Smooth muscle cell (in vitro differentiated cells): Measurements from ENCODE around the gene NUAK1. TPM values are rescaled to one million over a fixed set of nuclear protein-coding genes. Genes with fewer than 3 reads are reported as not detected.

Source experiments
- DNase-seq: peaks from one replicate; lab custom pipeline; 2025; ENCODE audit not compliant: unreplicated experiment; lab: John Stamatoyannopoulos, UW
- H2AFZ ChIP-seq: fragments of 200-600 bp; sonication (generic); 2 replicates; pipeline ENCODE4 v1.6.0; 2016; ENCODE audit warnings: antibody characterized with exemption, low read depth, mild to moderate bottlenecking
- H3F3A ChIP-seq: fragments of 200-600 bp; sonication (generic); 2 replicates; pipeline ENCODE4 v1.6.0; 2017; ENCODE audit warnings: antibody characterized with exemption, low read depth
- H3K27ac ChIP-seq: fragments of 200-600 bp; sonication (generic); 2 replicates; pipeline ENCODE4 v1.5.1; 2016; ENCODE audit warnings: low read depth, mild to moderate bottlenecking
- H3K27me3 ChIP-seq: fragments of 200-600 bp; sonication (generic); 2 replicates; pipeline ENCODE4 v1.6.1; 2016; ENCODE audit warnings: low read depth, mild to moderate bottlenecking
- H3K36me3 ChIP-seq: fragments of 200-600 bp; sonication (generic); 2 replicates; pipeline ENCODE4 v1.5.1; 2016; ENCODE audit warnings: low read depth
- H3K4me1 ChIP-seq: fragments of 200-600 bp; sonication (generic); 2 replicates; pipeline ENCODE4 v1.5.1; 2016; ENCODE audit warnings: low read depth
- H3K4me2 ChIP-seq: fragments of 200-600 bp; sonication (generic); 2 replicates; pipeline ENCODE4 v1.6.0; 2016; ENCODE audit warnings: mild to moderate bottlenecking
- H3K4me3 ChIP-seq: fragments of 200-600 bp; sonication (generic); 2 replicates; pipeline ENCODE4 v1.5.1; 2016; ENCODE audit warnings: mild to moderate bottlenecking
- H3K79me2 ChIP-seq: fragments of 200-600 bp; sonication (generic); 2 replicates; pipeline ENCODE4 v1.6.0; 2016; ENCODE audit warnings: low read depth, mild to moderate bottlenecking
- H3K9ac ChIP-seq: fragments of 200-600 bp; sonication (generic); 2 replicates; pipeline ENCODE4 v1.6.0; 2016; ENCODE audit warnings: low read depth
- H3K9me3 ChIP-seq: fragments of 200-600 bp; sonication (generic); replicated peaks from 2 replicates; pipeline ENCODE4 v1.5.1; 2016; ENCODE audit warnings: low read depth
- H4K20me1 ChIP-seq: fragments of 200-600 bp; sonication (generic); 2 replicates; pipeline ENCODE4 v1.6.0; 2016; ENCODE audit warnings: low read depth
- CTCF ChIP-seq: fragments of 200-600 bp; sonication (generic); IDR thresholded peaks from 2 replicates; pipeline ENCODE4 v1.5.1; 2017; ENCODE audit warnings: borderline replicate concordance, mild to moderate bottlenecking, antibody characterized with exemption; ENCODE audit not compliant: insufficient read depth, poor library complexity, severe bottlenecking
- WGBS: methylation state at CpG from one replicate; pipeline ENCODE4 v1.1.7; 2016; ENCODE audit warnings: low lambda C conversion rate; 5-methylcytosine and 5-hydroxymethylcytosine counted together
- polyA plus RNA-seq: library from polyadenylated mRNA; unstranded; fragments of >200 nt; fragmentation: Nextera tagmentation; extraction: Ambion mirVana; gene quantifications from 2 replicates; pipeline ENCODE4 v1.2.1, GENCODE V29; 2016
- total RNA-seq: library from RNA; depleted of rRNA; stranded (reverse); fragments of >200 nt; gene quantifications from 2 replicates; pipeline ENCODE4 v1.2.3, GENCODE V29; 2014

NUAK1 gene
- 54.0 and 64.2 TPM in 2 replicates for total RNA-seq
- polyA plus RNA-seq, result 35.3 and 38.8 TPM in 2 replicates

- H4K20me1 ChIP-seq, result peaks cover 69% of the 10 kb centered on the region
- peak within 1 kb of the TSS; percentile 82 for H3K4me2 ChIP-seq
- peak within 1 kb of the TSS; percentile 88 for H3K4me3 ChIP-seq
- H3K4me1 ChIP-seq, result peaks cover 52% of the 10 kb centered on the region
- peaks cover 26% of the 10 kb centered on the region for H3F3A ChIP-seq
- DNase-seq, result peak; percentile 77
- no peak for TF ChIP-seq CTCF
- H3K27me3 ChIP-seq, result no peaks in the 10 kb centered on the region
- no peaks in the 10 kb centered on the region for H3K36me3 ChIP-seq
- no peak within 1 kb of the TSS for H2AFZ ChIP-seq
- WGBS, result 2% methylated on average over 70 of the region's 106 CpGs
- H3K27ac ChIP-seq, result peak within 1 kb of the TSS; percentile 92
- H3K79me2 ChIP-seq, result peaks cover 78% of the 10 kb centered on the region
- peak within 1 kb of the TSS; percentile 88 for H3K9ac ChIP-seq
- no peaks in the 10 kb centered on the region for H3K9me3 ChIP-seq
These were observed at the start of gene NUAK1 for GRCh38 chr12:106138633-106139421. Gene NUAK1 (minus strand): TSS chr12:106138954. CDS start chr12:106138653, 301 bp downstream.

GRCh38 chr12:106188256-106188655 lies 49.5 kb upstream of the NUAK1 start:
- Histone ChIP-seq H2AFZ (no peak overlapping the region), H3K4me2 (no peak overlapping the region), H3K4me3 (no peak overlapping the region), H4K20me1 (no peaks in the 10 kb centered on the region), H3F3A (no peaks in the 10 kb centered on the region), H3K9me3 (no peaks in the 10 kb centered on the region), H3K4me1 (no peaks in the 10 kb centered on the region), H3K9ac (no peak overlapping the region), H3K79me2 (no peaks in the 10 kb centered on the region), H3K27me3 (no peaks in the 10 kb centered on the region), H3K27ac (no peak overlapping the region), H3K36me3 (no peaks in the 10 kb centered on the region)
- no peak for TF ChIP-seq CTCF
- DNase-seq, result no peak
- 80% methylated on average over 9 of the region's 10 CpGs for WGBS

GRCh38 chr12:106187842-106188241 lies 49.1 kb upstream of the NUAK1 start:
- Histone ChIP-seq H4K20me1 (no peaks in the 10 kb centered on the region), H3F3A (no peaks in the 10 kb centered on the region), H3K9ac (no peak overlapping the region), H3K4me2 (no peak overlapping the region), H3K27me3 (no peaks in the 10 kb centered on the region), H3K4me1 (no peaks in the 10 kb centered on the region), H3K4me3 (no peak overlapping the region), H3K27ac (no peak overlapping the region), H3K9me3 (no peaks in the 10 kb centered on the region), H3K79me2 (no peaks in the 10 kb centered on the region), H2AFZ (no peak overlapping the region), H3K36me3 (no peaks in the 10 kb centered on the region)
- WGBS, result 91% methylated on average over 1 of the region's 1 CpG
- no peak for TF ChIP-seq CTCF
- no peak for DNase-seq

GRCh38 chr12:106187155-106187789 lies 48.5 kb upstream of the NUAK1 start:
- Histone ChIP-seq H2AFZ (no peak overlapping the region), H4K20me1 (no peaks in the 10 kb centered on the region), H3K27me3 (no peaks in the 10 kb centered on the region), H3F3A (no peaks in the 10 kb centered on the region), H3K36me3 (no peaks in the 10 kb centered on the region), H3K9ac (no peak overlapping the region), H3K27ac (no peak overlapping the region), H3K79me2 (no peaks in the 10 kb centered on the region), H3K4me3 (no peak overlapping the region), H3K4me1 (no peaks in the 10 kb centered on the region), H3K9me3 (no peaks in the 10 kb centered on the region), H3K4me2 (no peak overlapping the region)
- no peak for TF ChIP-seq CTCF
- 70% methylated on average over 6 of the region's 6 CpGs for WGBS
- no peak for DNase-seq
